ENCODE measurements around the gene ZCCHC14. TPM values are rescaled to one million over a fixed set of nuclear protein-coding genes. Genes with fewer than 3 reads are reported as not detected.

Gene ZCCHC14
- total and polyA plus RNA-seq, 2 of the 13 experiments (the other 11 are each of a cell fraction or from before 2014, with no cell fraction given), result 12.4 to 12.5 TPM

GRCh38 chr16:87426423-87427215 is 66.2 kb downstream of the ZCCHC14 start:
- 98% methylated on average over 18 of the region's 18 CpGs for WGBS (ENCODE audit: low lambda C conversion rate)
- H3K9me3 ChIP-seq (ENCODE audit: low read length), result no peaks in the 10 kb centered on the region
- ChIA-PET CTCF (ENCODE audit: low intra/inter-chr PET ratio, low total read pairs) (no interaction called here), POLR2A (no interaction called here)
- FAIRE-seq (no peak), DNase-seq (ENCODE audit: low spot score) (no peak), ATAC-seq (no peak)
- H3K27me3 ChIP-seq (ENCODE audit: control insufficient read depth in 1 of 2, insufficient read depth in 2 of 2, low read length in 2 of 2), result no peaks in the 10 kb centered on the region
- H4K20me1 ChIP-seq (ENCODE audit: insufficient read depth, low read length), result peaks cover 3% of the 10 kb centered on the region
- H3K4me1 ChIP-seq (ENCODE audit: insufficient read depth, low read length), result no peaks in the 10 kb centered on the region
- peaks cover 28 to 79% of the 10 kb centered on the region in 2 experiments for H3K36me3 ChIP-seq (replicated peaks in 1 of 2; ENCODE audit: control insufficient read depth in 1 of 2, insufficient read depth in 2 of 2, low read length in 2 of 2)
- H2AFZ ChIP-seq (ENCODE audit: low read length), result no peak overlapping the region
- peaks cover 5% of the 10 kb centered on the region for H3K79me2 ChIP-seq (ENCODE audit: insufficient read depth, low read length)
- BruUV-seq (replicated peaks), result no TSS peak
- in situ Hi-C loops (cut with HindIII; ENCODE audit: extremely low pct_ligation_motif_present, low pct_unique_long_range_greater_than_20kb) (no loop called here), intact Hi-C loops (cut with micrococcal nuclease; ENCODE audit: unreplicated experiment) (no loop called here)
- H3K4me2 ChIP-seq (ENCODE audit: low read depth, low read length), result no peak overlapping the region
- H3K9ac ChIP-seq (ENCODE audit: insufficient read depth, low read depth, low read length), result no peak overlapping the region
- no peak overlapping the region for H3K4me3 ChIP-seq (replicated peaks in 1 of 3; ENCODE audit: insufficient read depth in 1 of 3, low read depth in 2 of 3, low read length in 3 of 3)
- no peak for TF ChIP-seq ZNF660 (CRISPR knock-in tag; IDR thresholded peaks at IDR 0.05; ENCODE audit: borderline replicate concordance, low read depth)
- no peak for TF ChIP-seq ZMYM2 (CRISPR knock-in tag; IDR thresholded peaks at IDR 0.05)
- no peak for TF ChIP-seq RFXANK (CRISPR knock-in tag; IDR thresholded peaks at IDR 0.05)
- no peak for TF ChIP-seq NR1H2 (CRISPR knock-in tag; IDR thresholded peaks at IDR 0.05; ENCODE audit: borderline replicate concordance, low read depth)
- no peak for TF ChIP-seq HCFC1 (IDR thresholded peaks at IDR 0.05; ENCODE audit: low read depth, low read length)
- TF ChIP-seq ZBTB42 (CRISPR knock-in tag; IDR thresholded peaks at IDR 0.05), result no peak
- no peak for TF ChIP-seq CBX2 (IDR thresholded peaks at IDR 0.05; ENCODE audit: low read depth, low read length)
- no peak for TF ChIP-seq CBX2 (CRISPR knock-in tag; IDR thresholded peaks at IDR 0.05; ENCODE audit: low read depth)
- no peak for TF ChIP-seq POGZ (CRISPR knock-in tag; IDR thresholded peaks at IDR 0.05)
- no peak for TF ChIP-seq ZNF224 (CRISPR knock-in tag; IDR thresholded peaks at IDR 0.05)
- TF ChIP-seq ZIK1 (CRISPR knock-in tag; IDR thresholded peaks at IDR 0.05; ENCODE audit: borderline replicate concordance, low read depth), result no peak
- no peak for TF ChIP-seq MAFG (CRISPR knock-in tag; IDR thresholded peaks at IDR 0.05)
- no peak for TF ChIP-seq DDIT3 (CRISPR knock-in tag; IDR thresholded peaks at IDR 0.05)
- no peak for TF ChIP-seq ZNF407 (CRISPR knock-in tag; IDR thresholded peaks at IDR 0.05; ENCODE audit: not compliant biosample characterization)
- H3K27ac ChIP-seq (ENCODE audit: extremely low read length, insufficient read depth, low read length), result no peak overlapping the region

Measured in HepG2 (cell line).